T-helper 1 cell treated with Interleukin-12 subunit alpha and Interleukin-12 subunit beta and Interleukin-4 antibody, amounts not matched to agents 30 μg/mL and 1 μg/mL, for 36 hours (primary cell): ENCODE measurements around the gene SRP68.
"Not testable (repeated sequence)": the region's sequence is repeated elsewhere in the genome, so short reads cannot be mapped to it uniquely, and the experiment has no call there.

Experiments used
- H3K27ac Mint-ChIP-seq: one replicate; pipeline ENCODE4 v1.8.0; 2021; ENCODE audit warnings: mild to moderate bottlenecking, mixed read lengths
- H3K27me3 Mint-ChIP-seq: one replicate; pipeline ENCODE4 v1.8.0; 2021; ENCODE audit warnings: low read depth, mixed read lengths
- H3K36me3 Mint-ChIP-seq: one replicate; pipeline ENCODE4 v1.8.0; 2021; ENCODE audit warnings: low read depth, mixed read lengths
- H3K4me1 Mint-ChIP-seq: one replicate; pipeline ENCODE4 v1.8.0; 2021; ENCODE audit warnings: low read depth, mixed read lengths
- H3K4me3 Mint-ChIP-seq: one replicate; pipeline ENCODE4 v1.8.0; 2021; ENCODE audit warnings: mild to moderate bottlenecking, moderate library complexity, mixed read lengths
- H3K9me3 Mint-ChIP-seq: one replicate; pipeline ENCODE4 v1.8.0; 2021; ENCODE audit warnings: mixed read lengths

SRP68 gene

DNA sequence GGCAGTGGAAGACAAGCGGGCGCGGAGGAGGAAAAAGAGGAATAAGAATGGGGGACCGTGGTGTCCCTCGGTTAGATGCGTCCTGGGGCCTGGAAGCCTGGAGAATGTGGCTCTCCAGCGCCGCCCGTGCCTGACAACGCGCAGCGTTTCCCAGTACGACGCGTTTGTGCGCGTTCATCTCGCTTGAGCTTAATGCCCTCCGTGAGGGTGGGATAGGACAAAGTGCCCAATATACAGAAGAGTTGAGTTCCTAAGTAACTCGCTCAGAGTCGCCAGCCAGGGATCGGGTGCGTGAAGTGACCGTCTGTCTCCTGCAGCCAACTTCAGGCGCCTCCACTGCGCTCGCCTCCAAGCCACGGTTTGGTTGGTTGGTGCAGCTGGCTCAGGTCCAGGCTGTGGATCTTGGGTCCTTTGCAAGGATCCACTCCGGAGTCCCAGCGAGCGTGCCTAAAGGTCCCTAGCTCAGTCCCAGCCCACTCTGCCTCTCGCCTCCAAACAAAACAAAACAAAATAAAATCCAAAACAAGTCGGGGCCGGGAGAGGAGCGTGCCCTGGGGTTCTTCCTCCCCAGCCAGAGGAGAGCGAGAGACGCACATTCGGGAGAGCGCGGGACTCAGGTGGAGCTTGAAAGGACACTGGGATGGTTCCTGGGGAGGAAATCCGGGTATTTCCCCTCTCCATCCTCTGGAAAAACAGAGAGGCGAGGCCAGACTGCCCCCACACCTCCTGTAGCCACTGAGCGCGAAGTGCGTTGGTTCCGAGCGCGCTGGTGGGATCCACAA, 3.2 kb upstream of the SRP68 start:
- H3K36me3 Mint-ChIP-seq, result peaks cover 7% of the 10 kb centered on the region
- H3K4me1 Mint-ChIP-seq, result peaks cover 24% of the 10 kb centered on the region
- H3K27ac Mint-ChIP-seq, result no peak overlapping the region
- H3K9me3 Mint-ChIP-seq, result no peaks in the 10 kb centered on the region
- H3K4me3 Mint-ChIP-seq, result peak overlapping the region; percentile 45
- H3K27me3 Mint-ChIP-seq, result peaks cover 65% of the 10 kb centered on the region

GRCh38 chr17:76074390-76075363, 2.4 kb upstream of the SRP68 start, which contains the start of gene GALR2:
Gene GALR2 (plus strand): TSS chr17:76074781. CDS start chr17:76074884, 103 bp downstream.
- Mint-ChIP-seq H3K27me3 (peaks cover 61% of the 10 kb centered on the region), H3K27ac (peak within 1 kb of the TSS; percentile 4), H3K36me3 (peaks cover 7% of the 10 kb centered on the region), H3K9me3 (no peaks in the 10 kb centered on the region), H3K4me1 (peaks cover 30% of the 10 kb centered on the region), H3K4me3 (peak within 1 kb of the TSS; percentile 45)

DNA sequence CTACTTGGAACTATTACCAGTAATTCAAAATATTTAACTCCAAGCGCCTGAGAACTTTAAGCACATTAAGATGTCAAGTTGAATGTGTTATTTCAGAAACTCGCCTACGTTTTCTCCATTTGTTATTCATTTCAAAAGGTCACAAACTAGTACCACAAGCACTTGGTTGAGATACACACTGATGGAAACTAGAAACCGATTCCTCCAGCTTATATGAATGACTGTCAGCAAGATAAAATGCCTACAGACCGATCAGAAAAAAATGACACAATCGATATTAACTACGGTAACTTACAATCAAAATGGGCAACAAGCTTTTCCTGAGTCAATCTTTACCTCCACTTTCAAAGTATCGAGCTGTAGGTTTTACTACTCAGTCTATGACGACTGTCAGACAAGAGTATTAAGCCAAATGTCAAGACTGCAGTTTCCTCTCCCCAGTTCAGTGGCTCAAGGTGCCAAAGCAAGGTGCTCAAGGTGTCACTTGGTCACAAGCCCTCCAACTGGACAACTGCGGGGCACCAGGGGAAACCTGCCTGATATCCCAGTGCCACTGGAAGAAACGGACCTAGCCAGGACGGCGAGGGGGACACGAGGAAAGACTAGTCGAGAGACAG, 678 bp downstream of the SRP68 start:
- peaks cover 30% of the 10 kb centered on the region for H3K27me3 Mint-ChIP-seq
- peak overlapping the region; percentile 94 for H3K27ac Mint-ChIP-seq
- H3K4me3 Mint-ChIP-seq, result peak overlapping the region; percentile 97
- peaks cover 15% of the 10 kb centered on the region for H3K36me3 Mint-ChIP-seq
- H3K9me3 Mint-ChIP-seq, result no peaks in the 10 kb centered on the region
- H3K4me1 Mint-ChIP-seq, result peaks cover 30% of the 10 kb centered on the region

DNA sequence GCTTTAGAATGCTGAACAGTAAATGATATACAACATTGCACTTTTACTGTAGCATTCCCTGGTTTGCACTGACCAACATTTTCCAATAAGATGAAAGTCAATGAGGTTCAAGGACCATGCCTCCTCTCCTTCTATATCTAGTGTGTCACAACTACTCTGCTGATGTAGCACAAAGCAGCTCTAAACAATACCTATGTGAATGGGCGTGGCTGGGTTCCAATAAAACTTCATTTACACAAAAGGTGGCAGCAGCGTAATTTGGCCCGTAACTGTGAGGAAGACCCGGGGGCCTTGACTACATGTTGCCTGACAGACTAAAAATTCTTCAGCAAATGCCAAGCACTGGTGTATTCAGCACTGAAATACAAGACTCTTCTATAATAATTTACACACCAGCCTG, 6.5 kb downstream of the SRP68 start:
- Mint-ChIP-seq H3K36me3 (peaks cover 46% of the 10 kb centered on the region), H3K27ac (no peak overlapping the region), H3K4me3 (no peak overlapping the region), H3K9me3 (no peaks in the 10 kb centered on the region), H3K4me1 (peaks cover 24% of the 10 kb centered on the region), H3K27me3 (no peaks in the 10 kb centered on the region)

GRCh38 chr17:76063875-76064546, 8.3 kb downstream of the SRP68 start:
- Mint-ChIP-seq H3K9me3 (no peaks in the 10 kb centered on the region), H3K4me3 (peak overlapping the region; percentile 66), H3K27ac (peak overlapping the region; percentile 37), H3K36me3 (peaks cover 55% of the 10 kb centered on the region), H3K4me1 (peaks cover 16% of the 10 kb centered on the region), H3K27me3 (no peaks in the 10 kb centered on the region)

GRCh38 chr17:76058264-76058663, 14.1 kb downstream of the SRP68 start:
- not testable (repeated sequence) for H3K27me3 Mint-ChIP-seq, H3K27ac Mint-ChIP-seq

GRCh38 chr17:76056882-76057281, 15.4 kb downstream of the SRP68 start:
- Mint-ChIP-seq H3K27ac (no peak overlapping the region), H3K9me3 (no peaks in the 10 kb centered on the region), H3K4me1 (peaks cover 4% of the 10 kb centered on the region), H3K4me3 (no peak overlapping the region), H3K36me3 (peaks cover 47% of the 10 kb centered on the region), H3K27me3 (no peaks in the 10 kb centered on the region)

More at GRCh38 chr17:76058264-76058663, 14.1 kb downstream of the SRP68 start:
- H3K9me3 Mint-ChIP-seq, H3K4me1 Mint-ChIP-seq, H3K4me3 Mint-ChIP-seq: not testable (repeated sequence)
- peaks cover 53% of the 10 kb centered on the region for H3K36me3 Mint-ChIP-seq

GRCh38 chr17:76054112-76054476, 18.2 kb downstream of the SRP68 start:
- H3K4me3 Mint-ChIP-seq, result no peak overlapping the region
- no peaks in the 10 kb centered on the region for H3K27me3 Mint-ChIP-seq
- peaks cover 52% of the 10 kb centered on the region for H3K36me3 Mint-ChIP-seq
- H3K27ac Mint-ChIP-seq, result no peak overlapping the region
- H3K9me3 Mint-ChIP-seq, result no peaks in the 10 kb centered on the region
- H3K4me1 Mint-ChIP-seq, result peaks cover 10% of the 10 kb centered on the region

GRCh38 chr17:76053246-76054111, 18.8 kb downstream of the SRP68 start:
- Mint-ChIP-seq H3K36me3 (peaks cover 51% of the 10 kb centered on the region), H3K9me3 (no peaks in the 10 kb centered on the region), H3K4me1 (peaks cover 10% of the 10 kb centered on the region), H3K27me3 (no peaks in the 10 kb centered on the region), H3K27ac (no peak overlapping the region), H3K4me3 (no peak overlapping the region)

DNA sequence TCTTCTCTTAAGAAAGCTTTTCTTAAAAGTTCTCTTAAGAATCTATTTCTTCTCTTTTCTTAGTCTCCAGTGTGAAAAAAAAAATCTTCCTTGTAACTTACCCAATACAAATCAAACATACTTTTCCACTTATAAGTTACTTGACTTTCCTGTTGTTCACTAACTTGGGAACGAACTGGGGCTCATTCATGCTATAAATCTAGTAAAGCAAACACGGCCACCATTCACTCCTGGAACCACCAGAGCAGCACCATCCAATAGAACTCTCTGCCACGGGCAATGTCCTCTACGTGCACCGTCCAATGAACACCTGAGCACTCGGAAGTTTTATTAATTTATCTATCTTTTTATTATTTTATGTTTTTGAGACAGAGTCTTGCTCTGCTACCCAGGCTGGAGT, 20.8 kb downstream of the SRP68 start:
- Mint-ChIP-seq H3K27ac (no peak overlapping the region), H3K4me1 (peaks cover 10% of the 10 kb centered on the region), H3K4me3 (no peak overlapping the region), H3K27me3 (no peaks in the 10 kb centered on the region), H3K9me3 (no peaks in the 10 kb centered on the region), H3K36me3 (peaks cover 49% of the 10 kb centered on the region)

DNA sequence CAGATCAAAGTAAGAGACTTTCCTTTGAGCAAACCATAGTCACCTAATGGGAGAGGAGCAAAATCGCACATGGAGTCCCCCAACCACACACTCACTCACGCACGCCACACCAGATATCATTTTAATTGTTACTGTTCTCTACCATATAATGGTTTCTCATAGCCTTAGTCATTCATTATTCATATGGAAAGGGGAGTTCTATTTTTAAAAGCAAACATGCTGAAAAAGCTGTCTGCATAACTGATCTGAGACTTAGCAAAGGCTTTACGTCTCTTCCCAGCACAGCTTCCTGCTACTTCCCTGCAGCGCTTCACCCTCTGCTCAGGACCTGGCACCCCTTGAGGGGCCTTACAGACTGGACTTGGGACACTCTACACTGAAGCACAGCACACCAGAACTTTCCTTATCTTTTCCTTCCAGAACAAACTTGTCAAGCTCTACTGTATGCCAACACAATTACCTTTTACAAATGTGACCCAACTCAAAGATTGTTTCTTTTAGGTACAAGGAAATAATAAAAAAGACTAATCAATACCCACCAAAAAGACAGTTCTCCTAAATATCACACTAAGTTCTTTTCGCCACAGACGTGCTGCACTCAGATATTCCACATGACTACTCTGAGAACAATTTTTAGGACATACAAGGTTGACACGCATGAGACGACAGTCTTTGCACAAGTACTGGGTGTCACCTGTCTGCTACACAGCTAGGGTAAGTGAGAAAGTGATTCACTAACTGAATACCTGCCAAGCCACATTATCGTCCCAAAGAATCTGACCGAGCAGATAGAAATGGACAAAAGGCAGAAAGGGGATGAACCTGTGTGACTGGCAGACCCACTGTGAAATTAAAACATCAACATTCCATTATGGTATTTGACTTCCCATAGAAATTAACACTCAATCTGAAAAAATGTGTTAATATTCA, 21.5 kb downstream of the SRP68 start:
- H3K4me3 Mint-ChIP-seq, result no peak overlapping the region
- H3K4me1 Mint-ChIP-seq, result peaks cover 10% of the 10 kb centered on the region
- H3K36me3 Mint-ChIP-seq, result peaks cover 48% of the 10 kb centered on the region
- H3K27ac Mint-ChIP-seq, result no peak overlapping the region
- no peaks in the 10 kb centered on the region for H3K9me3 Mint-ChIP-seq
- H3K27me3 Mint-ChIP-seq, result no peaks in the 10 kb centered on the region

GRCh38 chr17:76049836-76050537, 22.3 kb downstream of the SRP68 start:
- H3K36me3 Mint-ChIP-seq, result peaks cover 55% of the 10 kb centered on the region
- peaks cover 10% of the 10 kb centered on the region for H3K4me1 Mint-ChIP-seq
- H3K9me3 Mint-ChIP-seq, result no peaks in the 10 kb centered on the region
- H3K27me3 Mint-ChIP-seq, result no peaks in the 10 kb centered on the region
- no peak overlapping the region for H3K27ac Mint-ChIP-seq
- H3K4me3 Mint-ChIP-seq, result no peak overlapping the region
